ENCODE results near the gene CARF. TPM values are rescaled to one million over a fixed set of nuclear protein-coding genes. Genes with fewer than 3 reads are reported as not detected.
"Not testable (repeated sequence)": the region's sequence is repeated elsewhere in the genome, so short reads cannot be mapped to it uniquely, and the experiment has no call there.

CARF gene
- total RNA-seq, 1 donor from 2014 or later: 5.8 TPM

- intact Hi-C loops (cut with micrococcal nuclease): no loop called here
Measured at GRCh38 chr2:202933139-202933510, 21.1 kb downstream of the CARF start.

GRCh38 chr2:202933958-202934357, 21.9 kb downstream of the CARF start:
- intact Hi-C loops (cut with micrococcal nuclease): no loop called here

- intact Hi-C loops (cut with micrococcal nuclease): no loop called here
Measured at GRCh38 chr2:202934456-202934855, 22.4 kb downstream of the CARF start.

GRCh38 chr2:202938960-202939359, 26.9 kb downstream of the CARF start:
- intact Hi-C loops (cut with micrococcal nuclease): no loop called here

GRCh38 chr2:202941771-202942170, 29.7 kb downstream of the CARF start:
- intact Hi-C loops (cut with micrococcal nuclease): no loop called here

- intact Hi-C loops (cut with micrococcal nuclease): no loop called here
Measured at GRCh38 chr2:202944408-202944807, 32.3 kb downstream of the CARF start.

GRCh38 chr2:202944816-202945215, 32.7 kb downstream of the CARF start:
- intact Hi-C loops (cut with micrococcal nuclease): no loop called here

GRCh38 chr2:202945497-202945896, 33.4 kb downstream of the CARF start:
- intact Hi-C loops (cut with micrococcal nuclease): no loop called here

GRCh38 chr2:202949333-202949732, 37.3 kb downstream of the CARF start:
- intact Hi-C loops (cut with micrococcal nuclease): not testable (repeated sequence)

GRCh38 chr2:202950592-202950991, 38.5 kb downstream of the CARF start:
- intact Hi-C loops (cut with micrococcal nuclease): no loop called here

- intact Hi-C loops (cut with micrococcal nuclease): no loop called here
Measured at GRCh38 chr2:202960524-202960923, 48.4 kb downstream of the CARF start.

- intact Hi-C loops (cut with micrococcal nuclease): no loop called here
Measured at GRCh38 chr2:202963712-202964111, 51.6 kb downstream of the CARF start.

GRCh38 chr2:202965810-202966460, 53.9 kb downstream of the CARF start:
- intact Hi-C loops (cut with micrococcal nuclease): loop anchor here (1.0 to 5.0 kb wide), 3 partner anchors 48 to 271 kb away; partner anchors contain the start of genes CARF, CYP20A1, NBEAL1 and WDR12

- intact Hi-C loops (cut with micrococcal nuclease): loop anchor here (5.0 kb wide), 2 partner anchors 57 to 268 kb away; partner anchors contain the start of genes CARF, CYP20A1 and WDR12
Measured at GRCh38 chr2:202969404-202969803, 57.3 kb downstream of the CARF start.

- intact Hi-C loops (cut with micrococcal nuclease): no loop called here
Measured at GRCh38 chr2:202976809-202977208, 64.7 kb downstream of the CARF start.

- intact Hi-C loops (cut with micrococcal nuclease): no loop called here
Measured at GRCh38 chr2:202982779-202983491, 70.9 kb downstream of the CARF start.

GRCh38 chr2:202989749-202990148, 77.7 kb downstream of the CARF start:
- intact Hi-C loops (cut with micrococcal nuclease): no loop called here

GRCh38 chr2:202990501-202990900, 78.4 kb downstream of the CARF start:
- intact Hi-C loops (cut with micrococcal nuclease): no loop called here

GRCh38 chr2:202997113-202997512, 85.0 kb downstream of the CARF start:
- intact Hi-C loops (cut with micrococcal nuclease): not testable (repeated sequence)

- intact Hi-C loops (cut with micrococcal nuclease): no loop called here
Measured at GRCh38 chr2:203002054-203002821, 90.2 kb downstream of the CARF start.

- intact Hi-C loops (cut with micrococcal nuclease): no loop called here
Measured at GRCh38 chr2:203003716-203004115, 91.6 kb downstream of the CARF start.
